Inflammatory macrophage (primary cell): ENCODE results near the gene BAZ1B.
"Not testable (repeated sequence)": the region's sequence is repeated elsewhere in the genome, so short reads cannot be mapped to it uniquely, and the experiment has no call there.

Source experiments
- DNase-seq, 2 donors: peaks; one replicate each; pipeline ENCODE4 v3.0.0-alpha.2; 2020 to 2022
- total RNA-seq, 18 experiments: gene quantifications; one replicate each; lab custom pipeline; 2026; ENCODE audit warnings: mixed read lengths in 6 of 18, inconsistent platforms in 2 of 18; lab: John Stamatoyannopoulos, UW

The BAZ1B gene
- total RNA-seq: 40.0 to 173 (median 122) reads per million in 18 experiments

GRCh38 chr7:73522105-73522872 is at the start of gene BAZ1B:
Gene BAZ1B (minus strand): TSS chr7:73522293. CDS start chr7:73521933, 360 bp downstream.
- DNase-seq: peak; percentile 98

DNA sequence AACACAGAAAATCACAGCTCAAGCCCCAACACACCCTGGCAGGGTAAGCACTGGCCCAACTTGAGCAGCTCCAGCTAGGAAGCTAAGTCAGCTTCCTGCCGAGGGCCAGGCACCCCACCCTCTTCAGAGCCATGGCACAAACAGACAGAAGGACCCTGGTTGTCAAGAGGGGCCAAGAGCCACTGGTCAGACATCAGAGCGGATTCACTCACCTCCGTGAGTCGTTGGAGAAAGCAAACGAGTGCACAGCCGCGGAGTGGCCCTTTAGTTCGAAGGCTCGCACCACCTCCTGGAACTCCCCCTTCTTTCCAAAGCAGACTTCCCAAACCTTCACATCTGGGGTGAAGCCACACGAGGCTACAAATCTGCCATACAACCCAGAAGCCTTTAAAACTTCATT is 48.9 kb upstream of the BAZ1B start:
- no peak for DNase-seq

- no peak for DNase-seq
Measured at GRCh38 chr7:73570521-73570920, 48.4 kb upstream of the BAZ1B start.

GRCh38 chr7:73569042-73569608 is 47.0 kb upstream of the BAZ1B start:
- no peak for DNase-seq

DNA sequence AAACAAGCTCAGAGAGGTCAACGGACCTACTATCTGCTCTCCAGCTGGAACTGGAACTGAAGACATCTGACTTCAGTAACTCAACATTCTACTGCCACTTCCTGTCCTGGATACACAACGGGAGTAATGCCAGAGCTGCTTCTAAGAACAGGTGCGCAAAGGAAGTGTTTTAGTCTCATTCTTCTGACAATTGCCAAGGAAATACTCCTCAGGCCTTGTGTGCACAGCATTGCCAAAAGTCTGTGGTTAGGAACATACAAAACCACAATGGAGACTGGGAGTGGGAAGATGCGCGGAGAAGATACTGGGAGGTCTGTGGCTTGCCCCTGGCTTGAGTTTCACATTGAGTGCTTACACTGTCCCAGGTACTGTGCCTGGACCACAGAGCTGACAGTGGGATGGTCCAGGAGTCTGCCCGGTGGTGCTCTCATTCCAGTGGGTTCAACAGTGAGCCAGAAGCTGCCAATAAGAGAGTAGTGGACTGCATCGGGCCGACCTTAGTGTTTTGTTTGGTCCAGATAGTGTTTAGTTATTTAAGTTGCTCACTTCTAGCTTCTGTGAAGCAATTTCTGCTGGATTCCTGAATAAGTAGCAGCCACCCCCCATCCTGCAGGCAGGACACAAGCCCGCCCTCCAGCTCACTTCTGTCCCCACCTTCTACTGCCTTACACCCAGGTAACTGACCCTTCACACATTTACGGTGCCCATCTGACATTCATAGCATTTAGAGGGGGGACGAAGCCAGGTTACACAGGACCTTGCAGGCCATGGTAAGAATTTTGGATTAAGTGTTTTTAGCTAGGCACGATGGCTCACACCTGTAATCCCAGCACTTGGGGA is 46.0 kb upstream of the BAZ1B start:
- no peak for DNase-seq

GRCh38 chr7:73567140-73567539 is 45.0 kb upstream of the BAZ1B start:
- no peak for DNase-seq

- not testable (repeated sequence) for DNase-seq
Measured at GRCh38 chr7:73566431-73566830, 44.3 kb upstream of the BAZ1B start.

GRCh38 chr7:73565675-73566340 is 43.7 kb upstream of the BAZ1B start:
- peak; percentile 48 to 53 for DNase-seq

DNA sequence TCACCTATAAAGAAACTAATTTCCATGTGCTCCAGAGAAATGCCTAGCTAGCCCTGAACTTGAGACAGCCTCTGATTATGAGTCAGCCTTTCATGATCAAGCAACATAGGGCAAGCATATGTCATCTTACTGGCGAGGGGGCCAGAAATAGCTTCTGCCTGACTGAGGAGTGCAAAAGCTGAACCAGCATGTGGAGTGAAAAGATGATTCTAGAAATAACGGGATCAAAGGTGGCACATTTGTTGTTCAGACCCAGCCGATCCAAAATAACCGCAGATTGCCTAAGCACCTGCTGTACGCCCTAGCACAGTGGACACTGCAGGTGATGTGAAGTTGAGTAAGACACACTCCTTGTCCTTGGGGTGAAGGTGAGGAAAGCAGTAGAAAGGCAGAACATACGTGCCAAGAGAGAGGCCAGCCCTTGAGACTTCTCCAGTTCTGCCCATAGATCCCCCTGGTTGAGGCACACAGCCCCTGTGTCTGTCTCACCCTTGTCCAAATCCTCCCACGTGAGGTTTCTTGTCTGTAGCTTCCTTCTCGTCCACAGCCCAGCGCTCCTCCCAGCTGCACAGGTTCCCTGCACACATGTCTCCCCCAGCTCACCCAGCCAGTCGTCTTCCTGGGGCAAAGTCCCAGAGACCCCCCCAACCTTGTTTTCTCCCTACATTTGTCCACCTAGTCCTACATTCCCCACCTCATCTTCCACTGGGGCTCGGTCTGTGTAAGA is 38.2 kb upstream of the BAZ1B start:
- DNase-seq: peak; percentile 66 to 88

- DNase-seq: peak; percentile 79 to 89
Measured at GRCh38 chr7:73557397-73558257, 35.5 kb upstream of the BAZ1B start, which contains the start of gene BCL7B. Gene BCL7B (minus strand): TSS chr7:73557690. CDS start chr7:73557578, 112 bp downstream.

DNA sequence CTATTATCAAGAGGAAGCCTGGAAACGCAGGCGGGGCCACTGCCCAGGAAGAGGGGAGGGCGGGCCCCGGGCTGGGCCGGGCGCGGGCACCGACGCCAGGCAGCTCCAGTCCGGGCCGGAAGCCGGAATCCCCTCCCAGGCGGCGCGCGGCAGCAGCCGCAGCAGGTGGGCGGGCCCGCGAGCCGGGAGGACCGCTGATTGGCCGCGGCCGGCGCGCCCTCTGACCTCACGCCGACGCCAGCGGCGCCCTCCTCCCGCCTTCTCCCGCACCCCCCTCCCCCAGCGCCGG is 35.0 kb upstream of the BAZ1B start:
- peak; percentile 96 to 98 for DNase-seq

- DNase-seq: no peak
Measured at GRCh38 chr7:73556208-73557107, 34.4 kb upstream of the BAZ1B start.

GRCh38 chr7:73555411-73555982 is 33.4 kb upstream of the BAZ1B start:
- DNase-seq: no peak

GRCh38 chr7:73550093-73550492 is 28.0 kb upstream of the BAZ1B start:
- DNase-seq: not testable (repeated sequence)

DNA sequence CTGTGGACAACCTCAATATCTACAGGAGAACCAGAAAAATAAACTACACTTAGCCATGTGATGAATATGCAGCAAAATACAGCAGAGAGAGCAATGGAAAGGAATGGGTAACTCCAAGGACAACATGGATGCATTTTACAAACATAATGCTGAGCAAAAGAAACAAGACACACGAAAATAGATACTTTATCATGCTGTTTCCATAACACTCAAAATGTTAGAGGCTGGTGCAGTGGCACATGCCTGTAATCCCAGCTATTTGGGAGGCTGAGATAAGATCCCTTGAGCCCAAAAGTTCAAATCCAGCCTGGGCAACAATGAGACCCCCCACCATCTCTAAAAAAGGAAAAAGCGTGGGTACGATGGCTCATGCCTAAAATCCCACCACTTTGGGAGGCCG is 27.1 kb upstream of the BAZ1B start:
- no peak for DNase-seq

GRCh38 chr7:73547841-73548240 is 25.7 kb upstream of the BAZ1B start:
- DNase-seq: no peak

GRCh38 chr7:73544678-73545077 is 22.6 kb upstream of the BAZ1B start:
- DNase-seq: no peak

DNA sequence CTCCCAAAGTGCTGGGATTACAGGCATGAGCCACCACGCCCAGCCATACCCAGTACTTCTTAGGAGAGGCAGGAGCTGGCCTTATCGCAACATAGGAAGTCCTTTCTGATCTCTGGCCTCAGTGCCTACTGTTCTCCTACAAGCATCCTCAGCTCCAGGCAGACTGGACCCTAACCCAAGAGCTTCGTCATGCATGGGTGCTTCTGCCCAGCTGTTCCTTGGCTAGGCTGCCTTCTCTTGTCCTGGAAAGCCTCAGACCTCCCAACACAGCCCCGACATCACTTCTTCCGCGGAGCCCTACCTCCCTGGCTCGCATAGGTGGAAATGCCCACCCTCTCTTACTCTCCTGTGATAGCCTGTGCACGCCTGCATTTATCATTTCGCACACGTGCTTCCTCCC is 19.6 kb upstream of the BAZ1B start:
- DNase-seq: no peak

DNA sequence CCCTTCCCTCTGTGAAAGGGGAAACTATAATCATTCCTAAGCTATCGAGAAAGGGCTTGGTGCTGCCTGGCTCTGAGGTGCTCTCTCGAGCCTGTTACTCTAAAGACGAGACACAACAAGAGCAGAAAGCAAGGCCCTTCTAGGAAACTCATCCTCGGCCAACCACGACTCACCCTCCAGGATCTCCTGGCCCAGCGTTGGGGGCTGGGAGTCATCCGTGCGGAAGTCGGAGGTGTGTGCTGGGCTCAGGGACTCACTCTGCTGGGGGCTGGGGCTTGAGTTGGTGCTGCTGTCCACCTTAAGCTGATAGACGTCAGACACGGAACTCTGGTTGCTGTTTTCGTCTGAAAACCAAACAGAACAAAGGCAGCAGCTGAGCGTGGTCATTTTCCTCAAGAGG is 17.6 kb upstream of the BAZ1B start:
- no peak for DNase-seq

DNA sequence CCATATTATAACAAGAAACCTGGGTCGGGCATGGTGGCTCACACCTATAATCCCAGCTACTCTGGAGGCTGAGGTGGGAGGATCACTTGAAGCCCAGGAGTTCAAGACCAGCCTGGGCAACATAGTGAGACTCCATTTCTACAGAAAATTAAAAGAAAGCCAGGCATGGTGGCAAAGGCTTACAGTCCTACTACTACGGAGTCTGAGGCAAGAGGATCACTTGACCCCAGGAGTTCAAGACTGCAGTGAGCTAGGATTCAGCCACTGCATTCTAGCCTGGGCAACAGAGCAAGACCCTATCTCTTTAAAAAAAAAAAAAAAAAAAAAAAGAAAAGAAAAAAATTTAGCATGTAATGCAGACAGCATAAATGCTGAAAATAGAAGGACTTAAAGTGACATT is 16.4 kb upstream of the BAZ1B start:
- DNase-seq: not testable (repeated sequence)
